PC-9 (cell line): ENCODE data around the gene SNRNP48. TPM values are rescaled to one million over a fixed set of nuclear protein-coding genes. Genes with fewer than 3 reads are reported as not detected.

Experiments used
- BruUV-seq: library from RNA; stranded (reverse); fragments of 400-500 nt; replicated peaks from 2 replicates; lab custom pipeline; 2021; lab: Mats Ljungman, UMichigan
- CTCF ChIA-PET: fragments of 300-600 bp; sonication (Branson Sonifier 250); formaldehyde crosslinking; loops from one replicate; lab custom pipeline; 2022; ENCODE audit warnings: antibody characterized with exemption; lab: Charles Lee
- POLR2A ChIA-PET: fragments of 300-600 bp; sonication (Branson Sonifier 250); formaldehyde crosslinking; loops from one replicate; lab custom pipeline; 2022; ENCODE audit warnings: antibody characterized with exemption; ENCODE audit not compliant: unreplicated experiment; lab: Charles Lee
- DNase-seq, 2 experiments: peaks; one replicate each; pipeline versions ENCODE4 v3.0.0 to v3.0.0-alpha.2; 2015 to 2022; ENCODE audit warnings: mixed read lengths in 1 of 2
- H2AFZ ChIP-seq: fragments of 200-600 bp; sonication (generic); 2 replicates; pipeline ENCODE4 v1.8.1; 2017; ENCODE audit warnings: antibody characterized with exemption
- H3F3A ChIP-seq: fragments of 200-600 bp; sonication (generic); 2 replicates; pipeline ENCODE4 v1.8.1; 2017; ENCODE audit warnings: antibody characterized with exemption, mild to moderate bottlenecking, low read depth; ENCODE audit not compliant: insufficient read depth
- H3K27ac ChIP-seq: fragments of 200-600 bp; sonication (generic); 2 replicates; pipeline ENCODE4 v1.6.1; 2016; ENCODE audit warnings: mixed run types
- H3K27me3 ChIP-seq: fragments of 200-600 bp; sonication (generic); 2 replicates; pipeline ENCODE4 v1.6.1; 2016; ENCODE audit warnings: low read depth, mixed run types; ENCODE audit not compliant: insufficient read depth
- H3K36me3 ChIP-seq: fragments of 200-600 bp; sonication (generic); 2 replicates; pipeline ENCODE4 v1.6.1; 2016; ENCODE audit warnings: low read depth, mixed run types
- H3K4me1 ChIP-seq: fragments of 200-600 bp; sonication (generic); replicated peaks from 2 replicates; pipeline ENCODE4 v1.6.1; 2016; ENCODE audit warnings: mixed run types; ENCODE audit not compliant: insufficient read depth
- H3K4me2 ChIP-seq: fragments of 200-600 bp; sonication (generic); 2 replicates; pipeline ENCODE4 v1.6.1; 2017; ENCODE audit warnings: mixed run types
- H3K4me3 ChIP-seq: fragments of 200-600 bp; sonication (generic); 2 replicates; pipeline ENCODE4 v1.6.1; 2016; ENCODE audit warnings: mixed run types
- H3K79me2 ChIP-seq: fragments of 200-600 bp; sonication (generic); 2 replicates; pipeline ENCODE4 v1.6.1; 2017; ENCODE audit warnings: low read depth, mixed run types
- H3K9me2 ChIP-seq: fragments of 200-600 bp; sonication (generic); 2 replicates; pipeline ENCODE4 v1.8.1; 2017; ENCODE audit warnings: mild to moderate bottlenecking; ENCODE audit not compliant: insufficient read depth
- H3K9me3 ChIP-seq: fragments of 200-600 bp; sonication (generic); 2 replicates; pipeline ENCODE4 v1.8.1; 2016; ENCODE audit warnings: low read depth; ENCODE audit not compliant: insufficient read depth
- H4K20me1 ChIP-seq: fragments of 200-600 bp; sonication (generic); 2 replicates; pipeline ENCODE4 v1.8.1; 2017; ENCODE audit not compliant: insufficient read depth
- EZH2 ChIP-seq: fragments of 200-600 bp; sonication (generic); IDR thresholded peaks from 2 replicates; pipeline ENCODE4 v1.8.0; 2017; ENCODE audit warnings: antibody characterized with exemption, low read depth
- intact Hi-C: fragments of 100-400 bp; cut with micrococcal nuclease; formaldehyde crosslinking; loops from one replicate; pipeline ENCODE4 v1.10.0; 2022; ENCODE audit not compliant: unreplicated experiment
- total RNA-seq: library from RNA; stranded (reverse); gene quantifications from 2 replicates; pipeline ENCODE4 v1.2.3, GENCODE V29; 2021
- TF ChIP-seq, protein P1 (sequence below): fragments of 200-600 bp; sonication (generic); conservative IDR thresholded peaks from 2 replicates; pipeline ENCODE4 v1.6.1; 2017; ENCODE audit warnings: mixed run types, antibody characterized with exemption, mild to moderate bottlenecking, moderate library complexity

Gene SNRNP48
- total RNA-seq, 1 experiment from 2014 or later, result 21.7 TPM

DNA sequence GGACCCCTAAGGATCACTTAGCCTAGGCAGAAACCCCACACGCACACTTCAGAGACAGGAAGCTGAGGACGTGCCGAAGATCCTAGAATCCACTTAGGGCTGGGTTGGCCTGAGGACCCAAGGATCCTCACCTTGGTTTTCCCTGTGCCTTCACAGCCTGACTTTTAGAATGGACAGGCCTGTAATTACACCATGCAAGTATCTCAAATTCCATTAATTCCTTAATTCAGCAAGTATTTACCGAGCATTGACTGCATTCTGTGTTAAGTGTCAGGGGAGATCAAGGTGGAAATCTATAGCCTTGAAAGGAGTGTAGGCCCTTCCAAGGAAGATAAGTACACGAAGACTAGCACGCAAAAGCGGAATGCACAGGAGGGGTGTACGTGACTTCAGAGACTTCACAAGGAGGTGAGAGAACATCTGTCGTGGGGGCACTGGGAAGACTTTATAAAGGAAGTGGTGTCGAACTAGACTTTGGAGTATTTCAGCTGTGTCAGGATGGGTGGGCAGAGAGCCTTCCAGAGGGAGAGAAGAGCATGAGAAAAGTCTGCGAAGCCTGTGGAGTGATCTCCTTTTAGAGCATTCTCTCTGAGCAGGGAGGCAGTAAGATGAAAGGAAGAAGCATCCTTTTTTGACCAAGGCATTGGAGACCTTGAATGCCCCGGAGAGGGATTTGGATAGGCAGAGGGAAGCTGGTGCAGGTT lies 44.5 kb upstream of the SNRNP48 start:
- ChIA-PET POLR2A (interaction anchor here (0.6 to 0.7 kb wide), 2 partner anchors 13 to 101 kb away, joined by 3 to 4 read pairs; no protein-coding TSS in a partner anchor), CTCF (no interaction called here)
- H3K4me2 ChIP-seq, result no peak overlapping the region
- no peaks in the 10 kb centered on the region for H3K9me2 ChIP-seq
- H2AFZ ChIP-seq, result no peak overlapping the region
- peaks cover 45% of the 10 kb centered on the region for H3K4me1 ChIP-seq
- no peak for DNase-seq
- H3K36me3 ChIP-seq, result no peaks in the 10 kb centered on the region
- no peak overlapping the region for H3K4me3 ChIP-seq
- H3K27me3 ChIP-seq, result no peaks in the 10 kb centered on the region
- no peak overlapping the region for H3K27ac ChIP-seq
- no TSS peak for BruUV-seq
- H4K20me1 ChIP-seq, result no peaks in the 10 kb centered on the region; the same call in 1 of the 2 replicates
- no peaks in the 10 kb centered on the region for H3K9me3 ChIP-seq
- intact Hi-C loops, result no loop called here
- peaks cover 7% of the 10 kb centered on the region; the same call in 1 of the 2 replicates for H3F3A ChIP-seq
- no peak for TF ChIP-seq EZH2
- TF ChIP-seq, protein P1, sequence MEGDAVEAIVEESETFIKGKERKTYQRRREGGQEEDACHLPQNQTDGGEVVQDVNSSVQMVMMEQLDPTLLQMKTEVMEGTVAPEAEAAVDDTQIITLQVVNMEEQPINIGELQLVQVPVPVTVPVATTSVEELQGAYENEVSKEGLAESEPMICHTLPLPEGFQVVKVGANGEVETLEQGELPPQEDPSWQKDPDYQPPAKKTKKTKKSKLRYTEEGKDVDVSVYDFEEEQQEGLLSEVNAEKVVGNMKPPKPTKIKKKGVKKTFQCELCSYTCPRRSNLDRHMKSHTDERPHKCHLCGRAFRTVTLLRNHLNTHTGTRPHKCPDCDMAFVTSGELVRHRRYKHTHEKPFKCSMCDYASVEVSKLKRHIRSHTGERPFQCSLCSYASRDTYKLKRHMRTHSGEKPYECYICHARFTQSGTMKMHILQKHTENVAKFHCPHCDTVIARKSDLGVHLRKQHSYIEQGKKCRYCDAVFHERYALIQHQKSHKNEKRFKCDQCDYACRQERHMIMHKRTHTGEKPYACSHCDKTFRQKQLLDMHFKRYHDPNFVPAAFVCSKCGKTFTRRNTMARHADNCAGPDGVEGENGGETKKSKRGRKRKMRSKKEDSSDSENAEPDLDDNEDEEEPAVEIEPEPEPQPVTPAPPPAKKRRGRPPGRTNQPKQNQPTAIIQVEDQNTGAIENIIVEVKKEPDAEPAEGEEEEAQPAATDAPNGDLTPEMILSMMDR, result no peak
- peaks cover 60% of the 10 kb centered on the region for H3K79me2 ChIP-seq

DNA sequence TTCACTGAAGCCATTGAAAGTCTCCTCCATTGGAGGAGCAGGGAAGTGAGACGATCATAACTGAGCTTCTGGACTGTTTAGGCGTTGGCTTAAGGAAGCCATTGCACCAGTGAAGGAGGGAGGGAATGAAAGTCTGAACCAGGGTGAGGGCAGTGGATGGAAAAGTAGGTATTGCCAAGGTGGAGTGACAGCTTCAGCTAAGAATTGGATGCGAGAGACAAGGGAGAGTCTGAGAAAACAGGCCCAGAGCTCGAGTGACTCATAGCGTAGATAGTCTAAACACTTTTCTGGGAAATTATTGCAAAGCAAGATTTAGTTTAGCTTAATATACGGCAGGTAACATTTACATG lies 44.0 kb upstream of the SNRNP48 start:
- no peak for DNase-seq
- CTCF ChIA-PET, result no interaction called here
- Histone ChIP-seq H3F3A (peaks cover 2% of the 10 kb centered on the region; the same call in 1 of the 2 replicates), H3K27ac (no peak overlapping the region), H3K9me3 (no peaks in the 10 kb centered on the region), H3K4me2 (no peak overlapping the region), H3K4me3 (no peak overlapping the region), H4K20me1 (no peaks in the 10 kb centered on the region; the same call in 1 of the 2 replicates), H3K27me3 (no peaks in the 10 kb centered on the region), H3K9me2 (no peaks in the 10 kb centered on the region), H3K79me2 (peaks cover 60% of the 10 kb centered on the region), H3K4me1 (peaks cover 45% of the 10 kb centered on the region), H3K36me3 (no peaks in the 10 kb centered on the region), H2AFZ (no peak overlapping the region)
- POLR2A ChIA-PET, result interaction anchor here (0.5 to 0.9 kb wide), 4 partner anchors 12 to 720 kb away, joined by 3 to 4 read pairs (median 4); no protein-coding TSS in a partner anchor
- BruUV-seq, result no TSS peak
- intact Hi-C loops, result no loop called here
- TF ChIP-seq, protein P1, result no peak
- TF ChIP-seq EZH2, result no peak

DNA sequence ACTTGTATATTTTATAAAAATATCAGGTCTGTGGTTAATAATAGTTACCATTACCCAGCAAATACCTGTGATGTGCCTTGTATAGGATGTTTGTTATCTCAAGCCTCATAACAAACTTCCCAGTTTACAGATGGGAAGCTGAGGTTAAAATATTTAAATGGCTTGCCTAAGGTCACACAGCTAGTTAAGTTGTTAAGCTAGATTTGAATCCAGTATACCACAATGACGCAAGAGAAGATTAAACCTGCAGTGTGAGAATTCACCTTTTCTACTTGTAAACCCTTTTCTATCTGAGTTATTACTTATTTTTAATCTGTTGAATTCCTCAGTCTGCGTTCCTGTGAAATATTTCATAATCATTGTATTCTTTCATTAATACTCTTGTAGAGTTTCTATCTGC lies 43.6 kb upstream of the SNRNP48 start:
- H3K4me1 ChIP-seq, result peaks cover 45% of the 10 kb centered on the region
- peak overlapping the region; percentile 27 for H3K4me2 ChIP-seq
- H3K27ac ChIP-seq, result no peak overlapping the region
- H3K9me2 ChIP-seq, result no peaks in the 10 kb centered on the region
- DNase-seq, result no peak
- ChIA-PET CTCF (interaction anchor here (1.1 kb wide), 1 partner anchor 121 kb away, joined by 13 read pairs; no protein-coding TSS in a partner anchor), POLR2A (interaction anchor here (0.5 to 0.9 kb wide), 4 partner anchors 12 to 721 kb away, joined by 3 to 4 read pairs (median 4); no protein-coding TSS in a partner anchor)
- H3K9me3 ChIP-seq, result no peaks in the 10 kb centered on the region
- peaks cover 60% of the 10 kb centered on the region for H3K79me2 ChIP-seq
- no peaks in the 10 kb centered on the region for H3K27me3 ChIP-seq
- BruUV-seq, result no TSS peak
- no peaks in the 10 kb centered on the region for H3K36me3 ChIP-seq
- no peak overlapping the region for H2AFZ ChIP-seq
- TF ChIP-seq, protein P1, result no peak
- TF ChIP-seq EZH2, result no peak
- H3F3A ChIP-seq, result no peaks in the 10 kb centered on the region
- no peaks in the 10 kb centered on the region; the same call in 1 of the 2 replicates for H4K20me1 ChIP-seq
- intact Hi-C loops, result no loop called here
- no peak overlapping the region for H3K4me3 ChIP-seq
